ENCODE measurements around the gene TCF19.

- no peak for TF ChIP-seq CTCF (IDR thresholded peaks at IDR 0.05)
- no peak for TF ChIP-seq POLR2AphosphoS5 (IDR thresholded peaks at IDR 0.05; ENCODE audit: low read depth, low read length)
- TF ChIP-seq REST (IDR thresholded peaks at IDR 0.05; ENCODE audit: insufficient read depth in 1 of 2, low read depth in 2 of 2, low read length in 1 of 2) = no peak
- TF ChIP-seq SIN3A (IDR thresholded peaks at IDR 0.05; ENCODE audit: borderline replicate concordance, insufficient read depth, low read depth, low read length) = no peak
- no peak for TF ChIP-seq TCF7L2 (IDR thresholded peaks at IDR 0.05; ENCODE audit: low read depth, low read length)
These were observed 15.0 kb downstream of the TCF19 start for GRCh38 chr6:31173406-31173805.
